Nucleus accumbens (tissue), 56 donors: ENCODE results near the gene LHX2.

Experiments
- DNase-seq, 56 donors: peaks; one replicate each; lab custom pipeline; 2025; lab: John Stamatoyannopoulos, UW

The LHX2 gene

DNA sequence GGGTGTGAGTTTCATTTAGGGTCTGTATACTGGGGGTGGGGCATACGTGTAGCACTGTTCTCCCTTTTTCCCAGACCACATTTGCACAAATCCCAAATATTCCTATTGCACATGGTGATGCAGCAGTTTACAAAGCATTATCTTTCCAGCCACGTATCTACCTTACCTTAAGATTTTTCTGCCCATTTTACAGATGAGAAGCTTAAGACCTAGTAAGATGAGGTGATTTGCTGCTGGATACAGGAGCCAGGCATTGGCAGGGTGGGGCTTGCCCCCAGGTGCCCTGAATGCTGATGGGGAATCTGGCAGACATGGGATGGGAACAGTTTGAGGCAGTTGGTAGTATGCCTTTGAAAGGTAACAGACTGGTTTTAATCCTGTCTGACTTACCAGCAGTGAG, 12.5 kb downstream of the LHX2 start:
- DNase-seq, result no peak

DNA sequence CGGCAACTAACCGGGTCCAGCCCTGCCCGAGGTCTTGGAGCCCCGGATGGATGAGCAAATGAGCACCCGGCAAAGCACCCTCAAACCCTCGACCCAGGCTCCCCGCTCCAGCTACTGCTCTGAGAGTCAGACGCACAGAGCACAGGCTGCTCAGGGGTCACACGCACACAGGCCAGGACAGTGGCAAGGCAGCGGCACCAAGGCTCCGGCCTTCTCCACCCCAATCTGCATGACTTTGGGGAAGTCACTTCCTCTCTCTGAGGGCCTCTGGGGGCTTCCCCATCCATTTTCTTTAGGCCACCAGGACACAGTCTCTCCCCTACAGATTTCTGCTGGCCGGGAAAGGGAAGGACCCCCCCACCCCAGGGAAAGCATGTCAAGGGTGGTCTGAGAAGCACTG, 18.0 kb downstream of the LHX2 start:
- no peak for DNase-seq

GRCh38 chr9:124030969-124031451, 19.4 kb downstream of the LHX2 start:
- no peak for DNase-seq

DNA sequence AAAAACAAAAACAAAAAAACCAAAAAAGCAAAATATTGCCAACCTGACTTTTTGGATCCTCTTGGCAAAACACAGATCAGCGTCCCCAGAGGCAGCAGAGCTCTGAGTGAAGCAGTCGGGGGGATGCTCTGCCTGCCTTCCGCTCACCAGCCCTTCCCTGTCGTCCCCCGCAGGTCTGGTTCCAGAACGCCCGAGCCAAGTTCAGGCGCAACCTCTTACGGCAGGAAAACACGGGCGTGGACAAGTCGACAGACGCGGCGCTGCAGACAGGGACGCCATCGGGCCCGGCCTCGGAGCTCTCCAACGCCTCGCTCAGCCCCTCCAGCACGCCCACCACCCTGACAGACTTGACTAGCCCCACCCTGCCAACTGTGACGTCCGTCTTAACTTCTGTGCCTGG, 20.7 kb downstream of the LHX2 start:
- no peak for DNase-seq

DNA sequence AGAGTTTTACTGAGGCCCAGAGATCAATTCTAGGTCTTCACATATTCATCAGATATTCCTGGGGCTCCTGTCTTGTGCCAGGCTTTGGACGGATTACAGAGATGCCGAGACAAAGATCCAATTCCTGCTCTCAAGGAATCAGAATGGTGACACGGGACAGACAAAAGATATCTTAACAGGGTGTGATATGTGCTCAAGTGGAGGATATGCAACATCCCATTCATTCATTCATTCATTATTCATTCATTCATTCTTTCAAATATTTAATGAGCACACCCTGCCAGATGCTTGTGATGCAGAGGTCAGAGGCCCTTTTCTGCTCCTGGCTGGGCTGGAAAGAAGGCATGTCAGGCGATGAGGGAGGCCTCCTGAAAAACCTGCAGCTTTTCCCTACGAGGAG, 21.8 kb downstream of the LHX2 start:
- no peak for DNase-seq

DNA sequence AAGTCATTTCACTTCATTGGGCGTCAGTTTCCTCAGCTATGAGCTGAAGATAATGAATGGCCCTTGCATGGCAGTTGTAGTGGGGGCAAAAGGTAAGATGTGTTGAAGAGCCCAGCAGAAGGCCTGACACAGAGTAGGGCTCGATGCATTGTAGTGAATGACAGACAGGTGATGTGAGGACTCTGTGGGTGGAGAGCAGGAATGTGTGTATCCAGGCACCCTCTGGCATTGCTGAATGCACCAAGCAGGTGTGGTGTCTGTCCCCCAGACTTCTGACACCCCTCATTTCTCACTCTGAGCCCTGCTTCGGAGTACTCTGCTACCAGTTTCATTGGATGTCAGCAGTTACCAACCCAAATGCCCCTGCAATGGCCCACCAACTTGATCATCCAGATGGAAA, 22.4 kb downstream of the LHX2 start:
- no peak for DNase-seq

GRCh38 chr9:124035001-124035650, 23.6 kb downstream of the LHX2 start:
- no peak for DNase-seq

- no peak for DNase-seq
Observed at GRCh38 chr9:124036578-124036977, 25.0 kb downstream of the LHX2 start.

DNA sequence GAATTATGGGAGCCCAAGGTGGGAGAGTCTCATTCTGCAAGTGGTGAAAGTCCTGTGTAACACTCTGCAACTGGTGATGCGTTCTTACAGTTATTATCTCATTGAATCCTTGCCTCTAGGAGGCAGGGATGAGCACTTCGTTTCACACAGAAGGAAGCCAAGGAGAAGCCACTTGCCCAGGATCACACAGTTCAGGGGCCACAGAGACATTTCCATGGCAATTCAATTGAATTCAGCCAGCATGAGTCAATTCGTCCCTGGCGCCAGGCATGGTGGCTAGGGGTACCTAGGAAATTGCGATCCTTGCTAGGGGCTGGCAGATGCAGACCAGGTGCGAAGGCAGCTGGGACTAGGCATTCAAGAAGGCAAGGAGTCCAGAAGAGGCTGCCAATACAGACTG, 26.2 kb downstream of the LHX2 start:
- no peak for DNase-seq

GRCh38 chr9:124038239-124038638, 26.7 kb downstream of the LHX2 start:
- DNase-seq, result no peak

DNA sequence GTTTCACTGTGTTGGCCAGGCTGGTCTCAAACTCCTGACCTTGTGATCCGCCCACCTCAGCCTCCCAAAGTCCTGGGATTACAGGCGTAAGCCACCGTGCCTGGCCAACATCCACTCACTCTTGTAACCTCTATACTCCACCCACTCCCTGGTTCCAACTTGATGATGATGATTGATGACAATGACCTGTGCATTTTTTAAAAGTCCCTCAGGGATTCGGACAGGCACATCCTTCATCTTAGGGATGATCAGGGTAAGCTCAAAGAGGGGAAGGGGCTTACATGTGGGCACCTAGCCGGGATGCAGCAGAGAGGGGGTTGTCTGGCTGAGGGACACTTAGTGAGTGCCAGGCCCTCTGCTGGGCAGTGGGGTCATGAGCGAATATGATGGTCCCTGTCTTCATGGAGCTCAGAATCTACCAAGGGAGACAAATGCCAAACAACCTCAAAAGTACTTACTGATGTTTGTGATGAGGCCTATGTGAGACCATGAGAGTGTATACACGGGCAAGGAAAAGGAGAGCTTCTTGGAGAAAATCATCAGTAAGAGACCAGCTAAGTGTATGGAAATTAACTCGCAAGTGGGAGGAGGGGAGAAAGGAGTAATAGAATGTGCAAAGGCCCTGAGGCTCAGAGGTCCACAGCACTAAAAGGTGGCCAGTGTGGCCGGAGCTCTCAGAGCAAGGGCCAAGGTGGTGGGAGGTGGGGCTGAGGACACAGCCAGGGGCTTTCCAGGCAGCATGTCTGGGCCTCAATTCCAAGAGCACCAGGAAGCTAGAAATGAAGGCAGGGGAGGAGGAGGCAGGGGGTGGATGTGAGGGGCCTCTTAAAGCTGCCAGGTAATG, 27.4 kb downstream of the LHX2 start:
- DNase-seq, result no peak

DNA sequence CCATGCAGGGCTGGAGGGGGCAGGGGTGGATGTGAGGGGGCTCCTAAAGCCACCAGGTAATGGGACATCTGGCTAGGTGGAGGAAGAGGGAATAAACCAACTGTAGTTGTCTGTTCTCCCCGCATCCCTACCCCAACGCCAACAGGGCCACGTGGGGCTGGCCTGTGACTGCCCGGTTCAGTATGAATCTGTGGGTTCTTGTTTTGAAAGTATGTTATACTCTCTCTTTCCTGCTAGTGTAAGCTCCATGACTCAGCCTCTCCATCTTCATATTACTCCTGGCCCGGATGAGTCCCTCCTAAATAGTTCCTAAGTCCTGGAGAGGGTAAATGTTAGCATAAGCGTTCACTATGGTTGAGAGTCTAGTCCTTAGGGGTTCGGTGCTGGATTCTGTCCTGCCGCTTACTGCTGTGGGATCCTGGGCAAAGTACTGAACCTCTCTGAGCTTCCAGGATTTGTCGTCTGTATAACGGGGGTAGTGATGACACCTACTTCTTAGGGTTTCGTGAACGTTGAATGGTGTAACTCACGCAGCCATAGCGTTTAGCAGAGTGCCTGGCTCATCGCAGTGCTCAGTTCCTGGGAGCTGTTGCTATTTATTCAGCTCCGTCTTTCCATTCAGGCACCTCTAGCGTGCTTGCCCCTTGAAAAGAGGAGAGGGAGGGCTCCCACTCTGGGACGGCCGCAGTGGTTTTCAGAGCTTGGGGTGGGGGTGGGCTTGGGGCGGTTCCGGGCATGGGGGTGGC, 28.8 kb downstream of the LHX2 start:
- no peak for DNase-seq

DNA sequence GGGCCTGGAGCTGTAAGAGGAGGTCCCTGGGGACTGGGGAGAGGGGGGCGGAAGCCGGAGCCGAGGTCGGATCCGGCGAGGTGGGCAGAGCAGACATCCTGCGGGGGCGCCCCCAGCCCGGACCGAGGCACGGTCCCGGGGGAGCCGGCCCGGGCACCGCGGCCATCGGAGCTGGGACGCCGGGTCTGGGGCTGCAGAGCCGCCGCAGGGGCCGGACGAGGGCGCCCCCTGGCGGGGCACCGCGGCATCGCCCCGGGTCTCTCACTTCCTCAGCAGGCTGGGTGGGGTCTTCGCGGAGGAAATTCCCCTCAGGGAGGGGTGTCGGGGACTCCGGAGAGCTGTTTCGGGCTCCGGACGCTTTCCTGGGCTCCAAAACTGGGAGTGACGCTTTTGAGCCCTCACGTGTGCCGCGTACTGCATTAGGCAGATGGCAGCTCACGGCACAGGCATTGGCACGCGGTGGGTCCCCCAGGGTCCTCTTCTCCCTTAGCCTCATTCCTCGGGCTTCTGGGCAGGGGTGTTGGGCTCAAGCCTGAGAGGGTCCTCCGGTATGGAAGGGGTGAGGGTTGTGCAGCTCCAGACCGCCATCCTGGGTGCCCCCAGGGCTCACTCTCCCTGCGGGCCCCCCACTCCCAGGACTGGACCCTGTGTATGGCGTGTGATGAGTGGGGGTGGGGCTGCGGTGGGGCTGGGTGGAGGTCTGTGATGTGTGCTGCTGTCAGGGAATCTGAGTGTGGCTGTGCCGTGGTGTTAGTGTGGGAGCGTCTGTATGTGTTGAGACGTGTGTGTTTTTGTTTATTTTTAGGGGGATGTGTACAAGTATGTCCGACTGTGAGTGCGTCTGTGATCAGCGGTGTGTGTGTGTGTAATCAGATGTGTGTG, 29.6 kb downstream of the LHX2 start:
- peak in 17 of 56 donors; percentile 4 to 59 (median 19) for DNase-seq

DNA sequence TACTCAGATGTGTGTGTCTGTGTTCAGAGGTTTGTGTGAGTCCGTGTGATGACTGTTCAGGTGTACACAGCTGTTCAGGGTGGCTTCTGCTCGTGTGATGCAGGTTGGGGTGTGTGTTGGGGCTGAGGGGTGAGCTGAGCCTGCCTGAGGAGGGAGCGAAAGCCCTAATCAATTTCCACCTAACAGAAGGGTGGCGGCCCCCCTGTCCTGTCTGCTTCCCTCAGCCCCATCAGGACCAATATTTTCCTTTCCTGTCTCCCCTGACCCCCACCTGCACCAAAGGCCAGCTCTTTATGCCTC, 30.2 kb downstream of the LHX2 start:
- DNase-seq, result no peak

DNA sequence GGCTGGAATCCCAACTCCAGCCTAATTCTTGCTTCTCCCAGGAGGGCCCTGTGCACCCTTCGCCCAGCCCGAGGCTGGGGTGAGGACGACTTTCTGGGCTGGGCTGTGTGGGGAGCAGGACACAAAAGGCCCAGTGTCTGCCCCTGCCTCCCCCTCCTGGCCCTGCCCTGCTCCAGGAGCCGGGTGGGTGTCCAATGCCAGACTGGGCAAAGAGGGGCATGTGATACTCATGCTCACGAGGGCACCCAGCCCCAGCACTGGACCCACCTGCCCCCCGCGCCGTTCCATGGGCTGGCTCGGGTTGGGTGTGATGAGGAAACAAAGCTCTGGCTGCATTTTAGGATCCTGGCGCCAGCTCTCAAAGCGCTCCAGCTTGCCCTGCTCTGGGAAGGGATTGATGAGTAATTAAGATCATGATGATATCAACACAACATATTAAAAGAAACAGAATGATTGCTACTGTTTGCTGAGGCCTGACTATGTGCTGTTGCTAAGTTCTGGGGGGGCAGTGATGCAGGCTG, 30.7 kb downstream of the LHX2 start:
- peak in 10 of 56 donors; percentile 7 to 71 (median 22) for DNase-seq

- DNase-seq, result no peak
Observed at GRCh38 chr9:124044448-124044847, 32.9 kb downstream of the LHX2 start.

DNA sequence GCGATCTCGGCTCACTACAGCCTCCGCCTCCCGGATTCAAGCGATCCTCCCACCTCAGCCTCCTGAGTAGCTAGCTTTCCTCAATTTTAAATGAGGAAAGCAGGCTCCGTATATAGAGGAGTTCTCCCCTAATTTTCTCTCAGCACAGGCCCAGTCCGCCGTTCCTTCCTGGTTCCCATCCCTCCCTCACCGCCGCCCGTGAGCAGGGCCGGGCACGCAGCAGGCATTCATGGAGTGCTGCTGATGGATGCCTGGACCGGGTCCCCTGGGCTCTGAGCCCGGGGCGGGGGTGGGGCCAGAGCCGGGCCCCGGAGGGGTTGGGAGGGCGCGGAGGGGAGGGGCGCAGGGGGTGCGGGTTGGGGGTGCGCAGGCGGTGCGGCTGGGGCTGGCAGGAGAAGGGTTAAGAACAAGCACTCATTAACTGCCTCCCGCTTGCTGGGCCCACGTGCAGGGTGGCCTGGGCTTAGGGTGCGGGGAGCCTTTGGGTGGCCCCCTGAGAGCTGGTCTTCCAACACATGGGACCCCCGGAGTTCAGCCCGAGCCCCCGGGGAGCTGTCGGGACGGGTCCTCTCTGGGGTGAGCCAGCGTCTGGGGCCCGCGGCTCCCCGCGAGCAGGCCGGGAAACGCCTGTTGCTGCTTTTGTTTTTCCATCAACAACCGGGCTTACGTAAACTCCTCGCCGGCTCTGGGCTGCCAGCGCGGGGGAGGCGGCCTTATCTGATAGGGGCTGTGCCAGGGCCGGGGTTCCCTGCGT, 33.7 kb downstream of the LHX2 start:
- DNase-seq, result peak in 7 of 56 donors; percentile 1 to 45 (median 7)

GRCh38 chr9:124045830-124046177, 34.2 kb downstream of the LHX2 start:
- no peak for DNase-seq

DNA sequence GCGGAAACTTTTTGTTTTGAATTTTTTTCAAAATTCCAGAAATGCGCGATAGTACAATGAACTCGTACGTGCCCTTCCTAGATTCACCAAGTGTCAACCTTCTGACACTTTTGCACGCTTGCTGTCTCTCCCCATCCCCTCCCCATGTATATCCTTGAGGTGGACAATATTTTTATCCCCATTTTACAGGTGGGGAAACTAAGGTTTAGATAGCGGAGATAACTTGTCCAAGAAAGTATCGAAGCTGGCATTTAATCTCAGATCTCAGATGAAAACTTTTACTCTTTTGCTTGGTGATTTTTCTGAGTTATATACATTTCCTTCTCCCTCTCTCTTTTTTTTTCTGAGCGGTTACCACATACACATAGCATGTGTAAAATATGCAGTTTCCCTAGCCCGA, 34.6 kb downstream of the LHX2 start:
- DNase-seq, result no peak

DNA sequence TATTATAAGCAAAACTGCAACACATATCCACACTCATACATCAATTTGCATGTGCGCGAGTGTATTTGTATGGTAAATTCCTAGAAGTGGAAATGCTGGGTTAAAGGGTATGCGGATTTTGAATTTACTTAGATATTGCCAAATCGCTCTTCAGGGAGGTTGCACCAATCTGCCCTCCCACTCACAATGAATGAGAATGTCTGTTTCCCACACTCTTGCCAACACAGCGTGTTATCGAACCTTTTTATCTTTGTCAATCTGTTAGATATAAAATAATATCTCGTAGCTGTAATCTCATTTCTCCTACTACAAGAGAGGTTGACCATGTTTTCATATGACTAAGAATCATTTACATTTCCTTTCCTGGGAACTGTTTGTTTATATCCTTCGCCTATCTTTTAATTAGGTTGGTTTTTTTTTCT, 35.7 kb downstream of the LHX2 start:
- DNase-seq, result no peak
